ENCODE results near the gene SPATS2. TPM values are rescaled to one million over a fixed set of nuclear protein-coding genes. Genes with fewer than 3 reads are reported as not detected.

Gene SPATS2
- total RNA-seq, 1 experiment from 2014 or later, result 43.1 TPM

GRCh38 chr12:49340971-49341776 is 26.1 kb upstream of the SPATS2 start:
- H3K27me3 ChIP-seq (replicated peaks; ENCODE audit: control insufficient read depth, insufficient read depth, low read length), result no peaks in the 10 kb centered on the region
- ChIA-PET CTCF (interaction anchor here (0.6 to 2.9 kb wide), 6 partner anchors 9 to 239 kb away, joined by 3 to 36 read pairs (median 8); partner anchors contain the start of gene TROAP), POLR2A (interaction anchor here (1.0 to 1.2 kb wide), 2 partner anchors 9 to 18 kb away, joined by 3 to 4 read pairs; partner anchors contain the start of gene TROAP)

GRCh38 chr12:49341777-49342065 is 25.5 kb upstream of the SPATS2 start:
- Mint-ChIP-seq H3K27ac (ENCODE audit: unreplicated experiment) (no peak overlapping the region), H3K9me3 (ENCODE audit: unreplicated experiment) (no peaks in the 10 kb centered on the region), H3K27me3 (ENCODE audit: insufficient read depth, unreplicated experiment) (no peaks in the 10 kb centered on the region), H3K4me3 (ENCODE audit: unreplicated experiment) (no peak overlapping the region), H3K4me1 (ENCODE audit: low read depth, unreplicated experiment) (peaks cover 11% of the 10 kb centered on the region), H3K36me3 (ENCODE audit: insufficient read depth, unreplicated experiment) (peaks cover 6% of the 10 kb centered on the region)
- Histone ChIP-seq H3K9me3 (no peaks in the 10 kb centered on the region), H3K4me3 (ENCODE audit: low read depth, low read length) (no peak overlapping the region), H3K36me3 (ENCODE audit: control insufficient read depth, insufficient read depth, low read length) (no peaks in the 10 kb centered on the region), H3K27me3 (replicated peaks; ENCODE audit: control insufficient read depth, insufficient read depth, low read length) (no peaks in the 10 kb centered on the region), H3K4me1 (peaks cover 5% of the 10 kb centered on the region)
- ChIA-PET CTCF (interaction anchor here (0.6 to 2.9 kb wide), 6 partner anchors 9 to 238 kb away, joined by 3 to 36 read pairs (median 8); partner anchors contain the start of gene TROAP), POLR2A (interaction anchor here (1.0 to 1.2 kb wide), 2 partner anchors 10 to 19 kb away, joined by 3 to 4 read pairs; partner anchors contain the start of gene TROAP)
- intact Hi-C loops (cut with micrococcal nuclease; ENCODE audit: unreplicated experiment), result no loop called here
- DNase-seq, result peak in 1 of 2 experiments; percentile 32
- no peak for TF ChIP-seq CTCF (IDR thresholded peaks at IDR 0.05; ENCODE audit: insufficient read depth in 1 of 2, low read depth in 1 of 2, low read length in 1 of 2, severe bottlenecking in 1 of 2, unreplicated experiment in 1 of 2)
- no TSS peak for BruUV-seq (replicated peaks)

More at GRCh38 chr12:49340971-49341776, 26.1 kb upstream of the SPATS2 start:
- no peak for DNase-seq
- no TSS peak for BruUV-seq (replicated peaks)
- no peaks in the 10 kb centered on the region for H3K36me3 ChIP-seq (ENCODE audit: control insufficient read depth, insufficient read depth, low read length)
- H3K4me1 ChIP-seq, result peaks cover 9% of the 10 kb centered on the region
- peaks cover 5% of the 10 kb centered on the region for H3K36me3 Mint-ChIP-seq (ENCODE audit: insufficient read depth, unreplicated experiment)
- intact Hi-C loops (cut with micrococcal nuclease; ENCODE audit: unreplicated experiment), result no loop called here
- no peaks in the 10 kb centered on the region for H3K9me3 ChIP-seq
- H3K27me3 Mint-ChIP-seq (ENCODE audit: insufficient read depth, unreplicated experiment), result no peaks in the 10 kb centered on the region
- no peak overlapping the region for H3K4me3 Mint-ChIP-seq (ENCODE audit: unreplicated experiment)
- TF ChIP-seq CTCF (IDR thresholded peaks at IDR 0.05; ENCODE audit: insufficient read depth in 1 of 2, low read depth in 1 of 2, low read length in 1 of 2, severe bottlenecking in 1 of 2, unreplicated experiment in 1 of 2), result no peak
- no peak overlapping the region for H3K4me3 ChIP-seq (ENCODE audit: low read depth, low read length)
- H3K9me3 Mint-ChIP-seq (ENCODE audit: unreplicated experiment), result no peaks in the 10 kb centered on the region
- H3K27ac Mint-ChIP-seq (ENCODE audit: unreplicated experiment), result no peak overlapping the region
- peaks cover 11% of the 10 kb centered on the region for H3K4me1 Mint-ChIP-seq (ENCODE audit: low read depth, unreplicated experiment)

GRCh38 chr12:49342066-49342913 is 25.0 kb upstream of the SPATS2 start:
- TF ChIP-seq CTCF (IDR thresholded peaks at IDR 0.05; ENCODE audit: insufficient read depth in 1 of 2, low read depth in 1 of 2, low read length in 1 of 2, severe bottlenecking in 1 of 2, unreplicated experiment in 1 of 2), result peak; percentile 47 to 67
- Mint-ChIP-seq H3K36me3 (ENCODE audit: insufficient read depth, unreplicated experiment) (peaks cover 12% of the 10 kb centered on the region), H3K27me3 (ENCODE audit: insufficient read depth, unreplicated experiment) (no peaks in the 10 kb centered on the region), H3K9me3 (ENCODE audit: unreplicated experiment) (no peaks in the 10 kb centered on the region), H3K4me3 (ENCODE audit: unreplicated experiment) (no peak overlapping the region), H3K27ac (ENCODE audit: unreplicated experiment) (no peak overlapping the region), H3K4me1 (ENCODE audit: low read depth, unreplicated experiment) (peaks cover 8% of the 10 kb centered on the region)
- CTCF ChIA-PET, result interaction anchor here (0.6 to 2.9 kb wide), 5 partner anchors 10 to 941 kb away, joined by 3 to 36 read pairs (median 10); partner anchors contain the start of gene TROAP
- no peaks in the 10 kb centered on the region for H3K27me3 ChIP-seq (replicated peaks; ENCODE audit: control insufficient read depth, insufficient read depth, low read length)
- POLR2A ChIA-PET, result interaction anchor here (1.0 kb wide), 1 partner anchor 10 kb away, joined by 3 read pairs; no protein-coding TSS in a partner anchor
- H3K36me3 ChIP-seq (ENCODE audit: control insufficient read depth, insufficient read depth, low read length), result no peaks in the 10 kb centered on the region
- peak; percentile 61 to 74 for DNase-seq
- no peaks in the 10 kb centered on the region for H3K9me3 ChIP-seq
- intact Hi-C loops (cut with micrococcal nuclease; ENCODE audit: unreplicated experiment), result no loop called here
- peaks cover 4% of the 10 kb centered on the region for H3K4me1 ChIP-seq
- no TSS peak for BruUV-seq (replicated peaks)
- H3K4me3 ChIP-seq (ENCODE audit: low read depth, low read length), result no peak overlapping the region
